NCI-H510A (cell line): Measurements from ENCODE around the gene ATP5F1D.
A peak's percentile ranks its signal among the peaks of the same experiment; 100 is the strongest.

Experiments
- DNase-seq: peaks from one replicate; lab custom pipeline; 2025; lab: John Stamatoyannopoulos, UW

Gene ATP5F1D

DNA sequence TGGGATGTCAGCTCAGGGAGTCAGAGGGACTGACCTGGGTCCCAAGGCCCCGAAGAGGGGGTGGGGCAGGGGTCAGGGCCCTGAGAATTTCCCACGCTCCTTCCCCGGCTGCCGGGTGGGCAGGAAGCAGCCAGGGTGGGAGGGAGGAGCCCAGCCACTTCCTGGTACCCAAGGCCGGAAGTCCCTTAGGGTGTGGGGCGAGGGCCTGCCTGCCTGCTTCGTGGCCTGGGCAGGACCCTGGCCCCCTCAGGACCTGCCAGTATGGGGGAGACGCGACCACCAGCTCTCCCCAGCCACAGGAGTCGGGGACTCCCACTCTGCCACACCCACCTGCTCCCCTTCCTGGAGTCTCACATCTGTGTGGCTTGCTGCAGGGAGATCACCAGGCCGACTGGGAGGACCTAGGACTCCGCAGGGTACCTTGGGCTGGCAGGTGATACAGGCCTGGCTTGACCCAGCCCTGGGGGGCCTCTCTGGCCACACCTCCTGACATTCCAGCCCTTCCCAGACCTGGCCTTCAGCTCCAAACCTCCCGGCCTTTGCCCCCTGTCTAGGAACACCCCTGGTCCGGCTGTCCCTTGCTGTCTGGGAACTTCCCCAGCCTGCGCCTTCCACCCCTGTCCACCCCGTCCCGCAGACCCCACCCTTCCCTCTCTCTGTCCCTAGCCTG, 17.8 kb downstream of the ATP5F1D start:
- DNase-seq, result no peak

DNA sequence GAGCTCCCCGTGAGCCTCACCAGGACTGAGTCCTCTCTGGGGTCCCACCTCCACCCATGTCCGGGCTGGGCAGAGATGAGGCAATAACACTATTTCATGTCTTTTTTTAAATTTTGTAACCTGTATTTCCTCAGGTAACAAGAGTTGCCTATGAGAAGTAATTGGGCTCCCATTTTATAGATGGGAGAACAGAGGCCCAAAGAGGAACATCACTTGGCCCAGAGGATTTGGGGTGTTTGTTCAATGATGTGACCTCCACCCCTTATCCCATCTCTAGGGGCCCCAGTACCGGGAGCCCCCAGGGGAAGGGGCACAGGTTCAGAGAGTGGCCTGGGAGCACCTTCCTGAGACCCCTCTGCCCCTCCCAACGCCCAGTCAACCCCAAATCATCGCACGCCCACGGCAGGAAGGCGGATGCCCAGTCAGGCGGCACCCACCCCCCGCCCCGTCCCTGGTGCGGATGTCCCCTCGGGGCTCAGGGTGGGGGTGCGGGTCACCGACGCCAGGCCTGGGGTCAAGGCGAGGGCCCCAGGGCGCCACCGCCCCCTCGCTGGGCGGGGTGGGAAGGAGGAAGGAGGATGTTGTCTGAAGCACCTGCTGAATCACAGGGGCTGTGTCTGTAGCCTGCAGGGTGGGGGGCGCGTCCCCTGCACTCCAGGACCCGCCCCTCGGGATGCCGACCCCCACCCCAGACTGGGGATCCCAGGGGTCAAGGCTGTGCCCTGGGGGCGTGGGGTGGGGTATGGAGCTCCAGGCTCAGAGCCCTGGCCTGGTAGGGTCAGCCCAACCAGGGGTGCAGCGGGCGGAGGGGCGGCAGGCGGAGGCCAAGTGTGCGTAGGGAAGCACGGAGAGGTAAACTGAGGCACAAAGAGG, 18.6 kb downstream of the ATP5F1D start:
- DNase-seq, result no peak

DNA sequence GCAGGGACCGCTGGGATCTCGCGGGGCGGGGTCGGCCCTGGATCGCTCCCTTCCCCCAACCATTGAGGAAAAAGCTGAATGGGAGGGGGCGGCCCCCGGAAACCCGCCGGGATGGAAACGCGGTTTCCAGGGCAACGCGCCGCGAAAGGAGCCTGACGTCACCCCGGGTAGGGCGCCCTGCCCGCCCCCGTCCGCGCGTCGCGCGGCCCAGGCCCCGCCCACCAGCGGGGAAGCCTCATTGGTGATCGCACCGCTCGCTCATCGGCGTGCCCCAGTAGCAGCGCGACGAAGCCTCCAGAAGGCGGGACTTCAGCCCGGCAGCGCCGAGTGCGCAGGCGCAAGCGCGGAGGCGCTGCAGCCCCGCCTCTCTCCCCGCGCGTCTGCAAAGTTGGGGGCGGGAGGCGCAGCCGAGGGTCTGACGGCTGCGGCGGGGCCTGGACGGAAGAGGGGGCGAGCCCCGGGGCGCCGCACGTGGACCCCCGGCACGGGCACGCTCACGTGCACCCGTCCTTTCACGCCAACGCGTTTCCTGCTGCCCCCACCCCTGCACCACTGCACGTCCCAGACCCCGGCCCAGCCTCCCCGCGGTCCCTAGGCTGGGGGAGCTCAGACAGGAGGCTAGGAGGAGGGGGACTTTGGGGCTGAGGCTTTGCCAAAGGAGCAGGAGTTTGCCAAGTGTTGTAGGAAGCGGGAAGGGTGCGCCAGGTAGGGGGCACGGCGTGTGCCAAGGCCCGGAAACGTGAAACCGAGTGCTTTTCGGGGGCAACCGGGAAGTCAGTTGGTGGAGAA, 19.4 kb downstream of the ATP5F1D start:
- peak; percentile 67 for DNase-seq

DNA sequence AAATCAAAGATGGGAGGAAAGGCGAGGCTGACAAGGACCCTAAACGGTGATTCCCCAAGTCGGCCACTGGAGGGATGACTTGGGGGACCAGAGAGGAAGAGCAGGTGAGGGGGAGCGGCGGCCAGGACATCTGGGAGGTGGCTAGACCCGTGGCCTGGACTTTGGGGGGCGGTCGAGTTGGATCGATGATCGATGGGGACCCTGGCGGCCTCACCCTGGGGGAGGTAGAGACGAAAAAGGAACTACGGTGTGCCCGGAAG, 19.9 kb downstream of the ATP5F1D start:
- DNase-seq, result no peak

DNA sequence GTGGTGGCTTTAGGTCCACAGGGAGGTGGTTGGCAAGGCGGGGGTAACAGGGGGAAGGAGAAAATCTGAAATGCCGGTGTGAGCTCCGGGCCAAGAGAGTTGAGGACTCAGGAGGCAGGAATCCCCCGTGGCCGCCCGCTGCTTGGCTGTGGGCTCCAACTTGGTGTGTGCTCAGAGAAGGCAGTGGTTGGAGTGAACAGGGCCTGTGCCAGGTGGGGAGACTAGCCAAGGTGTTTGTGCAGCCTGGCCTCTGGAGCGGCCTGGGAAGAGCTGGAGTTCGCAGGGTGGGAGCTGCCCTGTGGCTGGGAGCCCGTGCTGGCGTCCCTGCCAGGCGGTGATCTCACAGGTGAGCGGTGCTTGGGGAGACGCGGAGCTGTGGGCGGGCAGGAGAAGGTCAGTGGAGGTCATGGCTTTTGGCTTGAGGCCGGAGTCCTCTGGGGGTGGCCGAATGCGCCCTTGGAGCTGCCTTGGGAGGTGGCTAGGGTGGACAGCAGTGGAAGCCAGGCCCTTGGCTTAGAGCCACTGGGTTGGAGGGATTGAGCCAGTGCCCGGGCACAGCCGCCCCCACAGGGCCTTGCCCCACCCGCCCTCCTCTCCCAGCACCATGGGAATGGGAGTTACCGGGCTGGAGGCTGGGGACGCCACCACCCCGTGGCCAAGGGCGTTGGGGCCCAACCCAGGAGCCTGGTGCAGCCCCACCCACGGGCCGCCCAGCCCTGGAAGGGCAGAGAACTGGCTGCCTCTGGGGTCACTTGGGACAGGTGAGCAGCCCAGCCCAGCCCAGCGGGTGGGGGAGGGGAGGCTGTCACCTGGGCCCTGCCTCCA, 20.5 kb downstream of the ATP5F1D start:
- DNase-seq, result no peak

DNA sequence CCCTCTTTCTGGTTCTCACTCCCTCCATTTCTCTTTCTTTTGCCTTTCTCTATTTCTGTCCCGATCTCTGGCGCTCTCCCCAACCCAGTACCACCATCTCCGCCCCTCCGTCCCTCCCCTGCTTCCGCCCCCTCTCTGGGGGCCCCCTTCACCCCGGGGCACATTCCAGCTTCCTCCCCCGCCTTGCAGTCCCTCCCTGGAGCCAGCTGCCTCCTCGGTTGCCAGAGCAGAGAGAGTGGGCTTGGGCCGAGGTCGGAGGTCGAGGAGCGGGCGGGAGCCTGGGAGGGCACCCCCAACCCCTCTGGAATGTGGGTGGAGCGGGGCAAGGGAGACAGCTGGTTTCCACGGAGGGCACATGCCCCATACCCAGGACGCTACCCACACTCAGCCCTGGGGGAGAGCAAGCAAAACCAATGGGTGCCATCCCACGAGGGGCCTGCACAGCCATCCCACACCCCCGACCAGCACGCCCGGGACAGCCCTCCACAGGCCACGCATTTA, 21.1 kb downstream of the ATP5F1D start:
- DNase-seq, result no peak

DNA sequence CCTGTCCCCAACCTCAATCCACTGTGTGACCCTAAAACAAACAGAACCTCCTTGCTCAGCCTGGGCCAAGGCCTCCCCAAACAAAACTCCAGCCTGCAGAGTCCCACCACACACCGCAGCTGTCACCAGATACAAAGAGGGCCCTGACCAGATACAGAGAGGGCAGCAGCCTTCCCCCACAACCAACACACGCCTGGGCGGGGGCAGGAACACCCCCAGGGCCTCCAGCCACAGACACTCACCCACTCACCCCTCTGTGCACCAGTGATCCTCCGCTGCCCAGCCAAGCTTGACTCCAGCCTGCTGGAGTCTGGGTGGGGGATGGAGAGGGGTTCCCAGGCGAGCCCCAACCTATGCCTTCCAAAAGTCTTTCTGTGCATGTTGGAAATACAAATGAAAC, 21.6 kb downstream of the ATP5F1D start:
- DNase-seq, result no peak

DNA sequence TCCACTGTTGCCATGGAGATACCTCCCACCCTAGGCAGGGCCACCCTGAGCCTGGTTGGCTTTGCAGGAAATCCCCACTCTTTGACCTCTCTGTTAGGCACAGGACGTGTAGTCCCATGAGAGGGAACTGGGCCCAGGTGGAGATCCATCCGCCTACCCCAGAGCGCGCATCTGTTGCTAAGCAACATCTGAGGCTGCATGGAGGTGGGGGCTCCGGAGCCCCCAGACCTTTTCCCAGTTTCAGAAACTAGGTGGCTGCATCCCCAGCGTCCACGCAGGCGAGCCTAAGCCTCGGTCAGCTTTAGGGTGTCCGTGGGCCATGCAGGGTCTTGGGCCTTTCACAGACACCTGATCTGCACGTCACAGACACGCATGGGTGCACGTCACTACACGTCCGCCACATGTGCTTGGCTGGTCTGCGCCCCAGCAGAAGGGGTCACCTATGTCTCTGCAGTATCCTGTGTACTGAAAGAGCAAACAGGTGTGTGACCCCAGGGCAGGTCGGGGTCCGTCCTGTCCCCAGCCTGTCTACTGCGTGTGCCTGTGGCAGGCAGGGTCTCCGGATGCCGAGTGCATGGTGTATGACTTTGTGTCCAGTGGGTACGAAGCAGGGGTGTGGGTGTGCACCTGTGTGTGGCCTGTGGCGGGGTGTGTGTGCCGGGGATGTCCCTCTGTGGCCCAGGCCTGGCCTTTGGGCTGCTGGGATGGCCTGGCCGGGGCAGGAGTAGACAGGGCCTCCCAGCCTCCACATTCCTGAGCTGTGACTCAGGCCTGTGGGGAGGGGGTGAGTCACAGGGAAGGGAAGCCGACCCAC, 23.5 kb downstream of the ATP5F1D start:
- DNase-seq, result no peak

DNA sequence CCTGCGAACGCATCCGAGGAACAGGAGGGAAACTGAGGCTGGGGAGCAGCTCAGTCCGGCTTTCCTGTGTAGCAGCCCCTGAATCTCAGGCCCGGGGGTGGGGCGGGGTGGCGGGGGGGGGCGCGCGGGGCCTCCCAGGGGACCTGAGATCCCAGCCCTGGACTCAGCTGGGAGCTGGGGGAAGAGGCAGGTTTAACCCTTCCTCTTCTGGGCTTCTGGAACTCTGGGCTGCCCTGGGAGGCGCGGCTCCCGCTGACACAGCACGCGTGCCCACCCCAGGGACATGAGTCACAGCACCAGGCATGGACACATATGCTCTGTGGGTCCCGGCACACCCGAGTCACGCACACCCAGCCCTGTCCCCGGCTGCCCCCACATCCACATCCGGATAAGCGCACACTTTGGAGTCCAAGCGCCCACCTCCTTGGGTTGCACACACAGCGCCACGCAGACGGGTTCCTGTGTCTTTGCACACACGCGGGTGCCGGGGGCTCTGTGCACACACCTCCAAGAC, 24.1 kb downstream of the ATP5F1D start:
- no peak for DNase-seq

DNA sequence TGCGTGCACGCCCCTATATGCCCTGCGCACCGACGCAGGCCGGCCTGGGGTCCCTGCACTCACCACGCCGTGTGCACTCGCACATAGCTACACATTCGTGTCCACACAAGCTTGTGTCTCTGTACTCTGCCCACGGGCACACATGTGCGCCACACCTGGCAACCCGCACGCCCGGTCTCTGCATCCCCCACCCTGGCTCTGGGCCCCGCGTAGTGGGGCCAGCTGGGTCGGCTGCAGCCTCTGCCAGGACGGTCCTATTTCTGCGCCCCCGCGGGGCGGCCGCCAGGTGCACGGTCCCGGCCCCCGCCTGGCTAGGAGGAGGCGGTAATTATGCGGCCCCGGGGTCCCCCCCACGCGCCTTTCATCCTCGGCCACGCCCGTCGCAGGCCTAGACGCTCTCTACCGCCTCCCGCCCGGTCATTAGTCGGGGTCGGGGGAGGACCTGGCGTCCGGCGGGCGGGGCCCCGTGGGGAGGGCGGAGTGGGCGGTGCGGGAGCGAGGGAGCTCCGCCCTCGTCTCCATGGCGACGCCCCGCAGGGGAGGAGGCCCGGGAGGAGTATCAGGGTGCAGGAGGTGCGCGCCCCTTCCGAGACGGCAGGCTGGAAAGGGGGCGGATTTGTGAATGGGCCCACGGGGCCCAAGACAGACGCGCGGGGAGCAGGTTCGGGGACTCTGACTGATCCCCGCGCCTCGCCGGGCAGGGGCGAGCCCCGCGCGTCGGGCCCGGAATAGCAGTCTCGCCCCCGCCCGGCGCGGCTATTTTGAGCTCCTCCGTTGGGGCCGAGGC, 24.8 kb downstream of the ATP5F1D start:
- no peak for DNase-seq

DNA sequence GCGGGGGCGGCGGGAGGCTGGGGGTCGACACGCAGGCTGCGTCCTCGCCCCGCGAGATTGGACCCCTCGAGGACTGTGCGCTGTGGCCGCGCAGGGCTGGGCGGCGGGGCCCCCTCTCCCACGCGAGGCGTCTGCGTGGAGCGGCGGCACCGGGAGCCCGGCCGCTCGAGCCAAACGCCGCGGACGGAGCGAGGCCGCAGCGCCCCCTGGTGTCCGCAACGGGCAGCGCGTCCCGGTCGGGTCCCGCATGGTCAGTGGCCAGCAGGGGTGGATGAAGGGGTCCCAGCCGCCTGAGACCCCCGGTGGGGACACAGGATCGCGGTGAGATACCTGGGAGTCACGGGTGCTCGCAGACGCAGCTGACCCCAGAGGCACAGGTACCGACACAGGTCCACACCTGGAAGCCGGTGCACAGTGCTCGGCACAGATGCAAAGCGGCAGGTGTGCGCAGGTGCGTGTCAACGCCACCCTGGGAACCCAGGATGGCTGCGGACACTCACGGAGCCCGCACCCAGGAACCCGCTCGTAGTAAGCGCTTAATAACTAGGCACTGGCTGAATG, 25.4 kb downstream of the ATP5F1D start:
- no peak for DNase-seq

DNA sequence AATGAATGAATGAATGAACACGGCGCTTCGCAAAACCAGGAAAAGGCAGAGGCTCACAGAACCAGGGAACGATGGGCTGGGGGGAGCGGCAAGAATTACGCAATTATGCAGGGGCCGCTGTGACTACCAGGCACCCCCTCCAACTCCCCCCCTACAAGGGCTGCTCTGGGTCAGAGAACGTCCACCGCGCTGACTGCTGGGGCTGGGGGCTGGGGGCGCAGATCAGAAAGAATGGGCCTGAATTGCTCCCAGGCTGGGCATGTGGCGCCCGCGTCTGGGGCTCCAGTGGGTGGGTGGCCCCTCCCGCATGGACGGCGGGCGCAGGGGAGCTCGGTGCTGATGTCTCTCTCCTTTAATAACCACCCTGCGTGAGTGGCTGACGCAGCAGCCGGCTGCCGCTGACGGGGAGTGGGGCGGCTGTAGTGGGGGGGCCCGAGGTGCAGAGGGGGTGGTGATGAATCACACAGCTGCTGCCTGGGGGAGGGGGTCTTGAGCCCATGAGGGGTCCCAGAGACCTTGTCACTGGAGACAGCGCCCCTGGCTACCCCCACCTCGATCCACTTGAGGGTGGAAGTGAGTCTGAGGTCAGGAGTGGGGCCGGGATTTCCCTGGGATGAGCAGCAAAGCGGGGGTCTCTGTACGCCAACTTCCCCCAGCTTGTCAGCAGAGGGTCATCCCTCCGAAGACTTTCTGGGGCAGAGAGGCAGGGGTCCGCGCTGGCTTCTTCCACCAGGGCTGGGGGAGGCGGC, 26.1 kb downstream of the ATP5F1D start:
- no peak for DNase-seq

DNA sequence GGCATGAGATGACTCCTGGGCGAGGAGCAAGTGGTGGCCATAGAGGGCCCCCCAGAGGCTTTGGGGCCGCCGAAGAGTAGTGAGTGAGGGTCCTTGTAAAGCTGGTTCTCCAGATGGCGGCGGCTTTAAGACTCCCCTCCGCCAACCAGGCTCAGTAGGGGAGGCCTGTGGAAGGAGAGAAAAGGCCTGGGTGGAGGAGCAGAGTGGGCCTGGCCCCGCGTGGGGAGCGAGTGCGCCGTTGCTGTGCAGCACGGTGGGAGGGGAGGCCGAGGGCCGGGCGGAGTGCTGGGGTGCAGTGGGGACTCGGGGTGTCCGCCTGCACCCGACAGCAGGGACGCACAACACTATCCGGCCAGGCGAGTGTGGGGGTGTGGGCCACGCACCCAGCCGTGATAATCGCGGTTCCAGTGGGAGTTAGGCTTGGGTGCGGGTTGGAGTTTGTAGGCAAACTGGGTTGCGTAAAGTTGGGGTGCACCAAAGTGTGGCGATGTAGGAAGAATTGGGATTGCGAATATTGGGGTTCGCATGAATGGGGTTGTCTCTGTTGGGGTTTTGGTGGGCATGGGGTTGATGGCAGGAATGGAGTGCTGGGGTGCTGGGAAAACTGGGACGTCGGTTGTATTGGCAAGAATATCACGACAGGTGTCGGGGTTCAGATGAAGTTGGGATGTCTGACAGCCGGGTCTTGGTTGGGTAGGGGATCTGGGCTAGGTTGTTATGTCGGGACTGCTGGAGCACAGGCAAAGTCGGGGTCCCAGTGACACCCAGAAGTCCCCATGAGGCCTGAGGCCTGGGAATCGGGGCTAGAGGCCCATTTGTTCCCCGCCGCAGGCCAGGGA, 26.9 kb downstream of the ATP5F1D start:
- DNase-seq, result no peak

DNA sequence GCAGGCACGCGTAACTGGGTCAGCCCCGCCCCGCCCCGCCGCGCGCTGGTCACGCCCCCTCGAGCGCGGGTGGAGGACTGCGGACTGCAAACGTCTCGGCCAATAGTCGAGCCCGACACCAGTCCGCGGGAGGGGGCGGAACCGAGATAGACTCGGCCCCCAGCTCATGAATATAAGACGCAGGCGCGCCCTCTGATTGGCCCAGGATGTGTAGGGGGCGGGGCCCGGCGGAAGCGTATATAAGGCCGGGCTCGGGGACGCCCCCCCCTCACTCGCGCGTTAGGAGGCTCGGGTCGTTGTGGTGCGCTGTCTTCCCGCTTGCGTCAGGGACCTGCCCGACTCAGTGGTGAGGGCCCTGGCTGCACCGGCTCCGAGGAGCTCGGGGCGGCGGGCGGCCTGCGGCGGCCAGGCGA, 27.5 kb downstream of the ATP5F1D start, which contains the start of gene CIRBP:
Gene CIRBP, plus strand, starts transcription at position 268 of the 413 bp plus-strand sequence. CDS start 1,602 bp downstream, outside the sequence.
- peak; percentile 94 for DNase-seq

DNA sequence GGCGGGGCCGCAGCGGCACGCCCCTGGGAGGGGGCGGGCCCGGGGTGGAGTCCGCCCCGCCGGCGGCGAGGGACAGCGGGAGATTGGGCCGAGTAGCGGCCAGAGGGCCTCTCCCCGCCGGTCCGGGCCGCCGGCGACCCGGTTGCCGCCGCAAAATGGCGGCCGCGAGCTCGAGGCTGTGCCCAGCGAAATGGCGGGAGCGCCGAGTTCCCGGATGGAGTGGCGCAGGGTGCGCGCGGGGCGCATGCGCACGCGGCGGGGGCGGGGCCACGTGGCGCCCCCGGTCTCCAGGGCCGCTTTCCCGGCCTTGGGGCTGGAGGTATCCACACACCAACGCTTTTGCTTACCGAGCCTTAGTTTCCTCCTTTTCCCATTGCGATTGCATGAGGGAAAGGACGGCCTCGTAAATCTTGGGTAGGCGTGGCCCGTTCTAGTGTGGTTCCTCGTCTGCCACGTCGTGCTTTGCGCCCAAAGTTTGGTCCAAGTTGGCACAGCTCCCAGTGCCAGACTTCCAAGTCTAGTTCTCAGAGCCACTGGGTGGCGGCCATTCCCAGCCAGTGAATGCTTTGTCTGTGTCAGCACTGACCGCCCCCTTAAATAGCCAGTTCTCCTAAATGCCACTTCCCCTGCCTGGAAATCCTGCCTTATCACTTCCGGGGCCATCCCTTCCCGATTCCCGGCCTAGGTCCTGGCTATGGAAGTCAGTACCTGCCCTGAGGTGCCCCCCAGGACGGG, 28.1 kb downstream of the ATP5F1D start:
- no peak for DNase-seq

DNA sequence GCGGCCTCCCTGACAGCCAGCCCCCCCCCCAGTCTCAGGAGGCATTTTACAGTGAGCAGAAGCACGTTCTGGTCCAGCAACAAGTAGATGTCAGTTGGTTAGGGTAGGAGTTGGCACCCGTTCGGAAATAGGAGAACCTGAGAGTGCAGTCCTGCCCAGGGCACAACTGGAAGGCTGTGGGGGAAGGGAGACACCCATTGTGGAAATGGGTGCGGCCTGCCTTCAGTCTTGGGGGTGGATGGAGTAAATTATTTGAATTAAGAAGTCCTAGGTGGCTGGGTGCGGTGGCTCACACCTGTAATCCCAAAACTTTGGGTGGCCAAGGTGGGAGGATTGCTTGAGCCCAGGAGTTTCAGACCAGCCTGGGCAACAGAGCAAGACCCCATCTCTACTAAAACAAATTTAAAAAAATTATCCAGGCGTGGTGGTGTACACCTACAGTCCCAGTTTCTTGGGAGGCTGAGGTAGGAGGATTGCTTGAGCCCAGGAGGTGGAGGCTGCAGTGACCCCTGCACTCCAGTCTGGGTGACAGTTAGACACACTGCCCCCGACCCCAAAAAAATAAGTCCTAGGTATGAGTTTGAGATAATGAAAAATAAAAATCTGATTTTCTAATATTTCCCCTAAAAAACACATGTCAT, 28.8 kb downstream of the ATP5F1D start:
- DNase-seq, result no peak
